Measurements from ENCODE around the gene TEX12.

GRCh38 chr11:112219476-112220232 lies 52.5 kb downstream of the TEX12 start:
- TF ChIP-seq POLR2A (IDR thresholded peaks at IDR 0.05) (no peak), CTCF (IDR thresholded peaks at IDR 0.05) (peak; percentile 63 to 80), POLR2AphosphoS5 (IDR thresholded peaks at IDR 0.05) (no peak), EP300 (IDR thresholded peaks at IDR 0.05) (no peak)
